Caco-2 (cell line): ENCODE data around the gene LRCH3. TPM values are rescaled to one million over a fixed set of nuclear protein-coding genes. Genes with fewer than 3 reads are reported as not detected.

Source experiments
- BruUV-seq: library from RNA; stranded (reverse); fragments of 400-500 nt; replicated peaks from 2 replicates; lab custom pipeline; 2021; lab: Mats Ljungman, UMichigan
- CTCF ChIA-PET: fragments of 300-600 bp; sonication (Branson Sonifier 250); formaldehyde crosslinking; loops from one replicate; lab custom pipeline; 2022; ENCODE audit warnings: antibody characterized with exemption; lab: Charles Lee
- POLR2A ChIA-PET: fragments of 300-600 bp; sonication (Branson Sonifier 250); formaldehyde crosslinking; loops from one replicate; lab custom pipeline; 2022; ENCODE audit warnings: antibody characterized with exemption; lab: Charles Lee
- DNase-seq, 2 experiments: peaks; one replicate each; pipeline versions ENCODE4 v3.0.0 to v3.0.0-alpha.2; 2020 to 2022
- H3K27me3 ChIP-seq: replicated peaks from 2 replicates; pipeline ENCODE4 v1.6.0; 2011; ENCODE audit warnings: low read length; ENCODE audit not compliant: control insufficient read depth, insufficient read depth
- H3K36me3 ChIP-seq: 2 replicates; pipeline ENCODE4 v1.5.1; 2011; ENCODE audit warnings: low read length; ENCODE audit not compliant: control insufficient read depth, insufficient read depth
- H3K4me1 ChIP-seq: fragments of 250-450 bp; sonication (Bioruptor Pico); 2 replicates; pipeline ENCODE4 v1.5.1; 2020; ENCODE audit warnings: mild to moderate bottlenecking
- H3K4me3 ChIP-seq: 2 replicates; pipeline ENCODE4 v1.5.1; 2011; ENCODE audit warnings: low read depth, mild to moderate bottlenecking, control low read depth, low read length
- H3K9me3 ChIP-seq: fragments of 250-450 bp; sonication (Bioruptor Pico); 2 replicates; pipeline ENCODE4 v1.5.1; 2020; ENCODE audit warnings: mild to moderate bottlenecking, moderate library complexity
- H3K27ac Mint-ChIP-seq: one replicate; pipeline ENCODE4 v1.8.0; 2022; ENCODE audit warnings: mixed read lengths; ENCODE audit not compliant: unreplicated experiment
- H3K27me3 Mint-ChIP-seq: one replicate; pipeline ENCODE4 v1.8.0; 2022; ENCODE audit warnings: mixed read lengths; ENCODE audit not compliant: insufficient read depth, unreplicated experiment
- H3K36me3 Mint-ChIP-seq: one replicate; pipeline ENCODE4 v1.8.0; 2022; ENCODE audit warnings: mild to moderate bottlenecking, mixed read lengths; ENCODE audit not compliant: insufficient read depth, unreplicated experiment
- H3K4me1 Mint-ChIP-seq: one replicate; pipeline ENCODE4 v1.8.0; 2022; ENCODE audit warnings: low read depth, mixed read lengths; ENCODE audit not compliant: unreplicated experiment
- H3K4me3 Mint-ChIP-seq: one replicate; pipeline ENCODE4 v1.8.0; 2022; ENCODE audit warnings: mild to moderate bottlenecking, moderate library complexity, mixed read lengths; ENCODE audit not compliant: unreplicated experiment
- H3K9me3 Mint-ChIP-seq: one replicate; pipeline ENCODE4 v1.8.0; 2022; ENCODE audit warnings: mixed read lengths; ENCODE audit not compliant: unreplicated experiment
- CTCF ChIP-seq, 2 experiments: fragments of 200-600 bp in 1 of 2; IDR thresholded peaks; 1 replicate in 1 of 2; 2 replicates in 1 of 2; pipeline versions ENCODE4 v1.5.1 to v1.8.0; 2011 to 2022; ENCODE audit warnings: antibody characterized with exemption in 1 of 2, control low read depth in 1 of 2, inconsistent platforms in 1 of 2, low read depth in 1 of 2, low read length in 1 of 2, mild to moderate bottlenecking in 1 of 2, moderate library complexity in 1 of 2; ENCODE audit not compliant: insufficient read depth in 1 of 2, severe bottlenecking in 1 of 2, unreplicated experiment in 1 of 2
- intact Hi-C: fragments of 100-400 bp; cut with micrococcal nuclease; formaldehyde crosslinking; loops from one replicate; pipeline ENCODE4 v1.10.0; 2022; ENCODE audit not compliant: unreplicated experiment
- total RNA-seq: library from RNA; stranded (reverse); gene quantifications from 2 replicates; pipeline ENCODE4 v1.2.3, GENCODE V29; 2022

Gene LRCH3
- total RNA-seq, 1 experiment from 2014 or later = 38.7 TPM

DNA sequence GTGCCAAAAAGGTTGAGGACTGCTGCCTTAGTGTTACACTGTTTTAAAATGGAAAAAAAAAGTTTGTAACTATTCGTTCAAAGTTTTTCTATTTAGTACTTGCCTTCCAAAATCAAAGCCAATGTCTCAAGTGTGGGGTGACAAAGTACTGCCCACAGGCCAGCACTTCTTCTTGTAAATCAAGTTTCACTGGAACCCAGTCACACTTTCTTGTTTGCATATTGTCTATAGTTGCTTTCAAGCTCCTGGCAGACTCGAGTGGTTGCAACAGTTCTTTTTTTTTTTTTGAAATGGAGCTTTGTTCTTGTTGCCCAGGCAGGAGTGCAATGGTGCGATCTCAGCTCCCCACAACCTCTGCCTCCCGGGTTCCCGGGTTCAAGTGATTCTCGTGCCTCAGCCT is 83.6 kb downstream of the LRCH3 start:
- TF ChIP-seq CTCF (IDR thresholded peaks at IDR 0.05; ENCODE audit: insufficient read depth in 1 of 2, low read depth in 1 of 2, low read length in 1 of 2, severe bottlenecking in 1 of 2, unreplicated experiment in 1 of 2) = no peak
- POLR2A ChIA-PET = no interaction called here
- Mint-ChIP-seq H3K27ac (no peak overlapping the region), H3K27me3 (no peaks in the 10 kb centered on the region), H3K4me3 (no peak overlapping the region), H3K36me3 (peaks cover 33% of the 10 kb centered on the region), H3K9me3 (no peaks in the 10 kb centered on the region), H3K4me1 (no peaks in the 10 kb centered on the region)
- BruUV-seq = no TSS peak
- H3K4me3 ChIP-seq = no peak overlapping the region
- DNase-seq = no peak
- H3K36me3 ChIP-seq = peaks cover 4% of the 10 kb centered on the region
- CTCF ChIA-PET = no interaction called here
- no peaks in the 10 kb centered on the region for H3K9me3 ChIP-seq
- intact Hi-C loops = no loop called here
- H3K4me1 ChIP-seq = no peaks in the 10 kb centered on the region
- no peaks in the 10 kb centered on the region for H3K27me3 ChIP-seq

DNA sequence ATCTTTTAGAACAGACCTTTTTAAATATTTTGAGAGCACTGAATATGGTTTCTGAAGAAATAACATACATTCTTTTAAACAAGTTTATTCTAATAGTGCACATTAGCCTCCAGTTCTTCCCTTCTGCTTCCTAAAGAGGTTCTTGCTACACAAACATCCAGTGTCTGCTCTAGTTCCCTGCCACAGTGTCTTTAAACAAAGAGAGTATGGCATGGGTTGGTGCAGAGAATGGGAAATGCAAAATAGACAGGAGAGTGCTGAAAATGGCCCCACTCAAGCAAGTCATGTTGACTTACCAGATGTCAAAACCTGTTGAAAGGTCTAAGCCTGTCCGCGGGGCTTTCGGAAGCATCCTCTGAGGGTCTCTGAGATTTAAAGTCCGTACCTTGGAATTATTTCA is 86.8 kb downstream of the LRCH3 start:
- Mint-ChIP-seq H3K9me3 (no peaks in the 10 kb centered on the region), H3K36me3 (peaks cover 33% of the 10 kb centered on the region), H3K27me3 (no peaks in the 10 kb centered on the region), H3K4me3 (no peak overlapping the region), H3K27ac (no peak overlapping the region), H3K4me1 (peaks cover 16% of the 10 kb centered on the region)
- Histone ChIP-seq H3K27me3 (no peaks in the 10 kb centered on the region), H3K9me3 (no peaks in the 10 kb centered on the region), H3K36me3 (peaks cover 2% of the 10 kb centered on the region), H3K4me3 (no peak overlapping the region), H3K4me1 (peaks cover 8% of the 10 kb centered on the region; the same call in 1 of the 2 replicates)
- intact Hi-C loops = no loop called here
- CTCF ChIA-PET = no interaction called here
- POLR2A ChIA-PET = no interaction called here
- TF ChIP-seq CTCF (IDR thresholded peaks at IDR 0.05; ENCODE audit: insufficient read depth in 1 of 2, low read depth in 1 of 2, low read length in 1 of 2, severe bottlenecking in 1 of 2, unreplicated experiment in 1 of 2) = no peak
- BruUV-seq = no TSS peak
- DNase-seq = no peak

DNA sequence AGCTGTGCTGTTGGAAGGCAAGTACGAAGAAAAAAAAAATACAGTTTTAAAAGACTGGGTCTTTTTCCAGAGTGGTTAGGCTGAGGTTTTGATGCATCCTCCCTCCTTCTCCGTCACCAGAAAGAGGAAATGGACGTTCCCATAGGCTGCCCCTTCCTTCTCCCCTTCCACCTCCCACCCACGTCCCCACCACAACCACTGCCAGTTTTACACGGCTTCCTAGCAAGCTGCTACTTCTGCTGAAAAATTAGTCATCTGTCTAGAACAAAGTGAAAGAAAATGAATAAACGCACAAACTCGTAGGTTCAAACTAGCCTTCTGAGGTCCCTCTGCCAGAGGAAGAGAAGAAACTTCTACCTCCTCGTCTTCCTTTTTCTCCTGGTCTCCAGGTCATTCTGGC is 87.4 kb downstream of the LRCH3 start:
- H3K36me3 ChIP-seq = peaks cover 2% of the 10 kb centered on the region; the same call in 1 of the 2 replicates
- CTCF ChIA-PET = no interaction called here
- Mint-ChIP-seq H3K27me3 (no peaks in the 10 kb centered on the region), H3K36me3 (peaks cover 32% of the 10 kb centered on the region), H3K27ac (no peak overlapping the region), H3K4me1 (peaks cover 16% of the 10 kb centered on the region), H3K4me3 (no peak overlapping the region), H3K9me3 (no peaks in the 10 kb centered on the region)
- H3K4me1 ChIP-seq = peaks cover 8% of the 10 kb centered on the region; the same call in 1 of the 2 replicates
- no peak for DNase-seq
- intact Hi-C loops = no loop called here
- POLR2A ChIA-PET = no interaction called here
- no peaks in the 10 kb centered on the region for H3K9me3 ChIP-seq
- no TSS peak for BruUV-seq
- H3K27me3 ChIP-seq = no peaks in the 10 kb centered on the region
- H3K4me3 ChIP-seq = no peak overlapping the region
- no peak for TF ChIP-seq CTCF (IDR thresholded peaks at IDR 0.05; ENCODE audit: insufficient read depth in 1 of 2, low read depth in 1 of 2, low read length in 1 of 2, severe bottlenecking in 1 of 2, unreplicated experiment in 1 of 2)
